Occipital lobe (tissue), 2 donors: ENCODE results near the gene ADRA1B. TPM values are rescaled to one million over a fixed set of nuclear protein-coding genes. Genes with fewer than 3 reads are reported as not detected.
A peak's percentile ranks its signal among the peaks of the same experiment; 100 is the strongest.
"Not testable (repeated sequence)": the region's sequence is repeated elsewhere in the genome, so short reads cannot be mapped to it uniquely, and the experiment has no call there.

ENCODE experiments used
- DNase-seq: peaks from one replicate; lab custom pipeline; 2025; lab: John Stamatoyannopoulos, UW
- total RNA-seq: library from RNA; depleted of rRNA; stranded (reverse); fragments of >200 nt; gene quantifications from one replicate; pipeline ENCODE4 v1.2.3, GENCODE V29; 2014

ADRA1B gene
- total RNA-seq, 1 donor from 2014 or later, result 1.1 TPM

DNA sequence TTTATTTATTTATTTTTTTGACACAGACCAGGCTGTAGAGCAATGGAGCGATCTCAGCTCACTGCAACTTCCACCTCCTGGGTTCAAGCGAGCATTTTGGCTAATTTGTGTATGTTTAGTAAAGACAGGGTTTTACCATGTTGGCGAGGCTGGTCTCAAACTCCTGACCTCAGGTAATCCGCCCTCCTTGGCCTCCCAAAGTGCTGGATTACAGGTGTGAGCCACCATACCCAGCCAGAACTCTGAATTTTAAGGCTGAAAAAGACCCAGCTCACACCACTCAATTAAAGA lies 49.5 kb downstream of the ADRA1B start:
- not testable (repeated sequence) for DNase-seq

DNA sequence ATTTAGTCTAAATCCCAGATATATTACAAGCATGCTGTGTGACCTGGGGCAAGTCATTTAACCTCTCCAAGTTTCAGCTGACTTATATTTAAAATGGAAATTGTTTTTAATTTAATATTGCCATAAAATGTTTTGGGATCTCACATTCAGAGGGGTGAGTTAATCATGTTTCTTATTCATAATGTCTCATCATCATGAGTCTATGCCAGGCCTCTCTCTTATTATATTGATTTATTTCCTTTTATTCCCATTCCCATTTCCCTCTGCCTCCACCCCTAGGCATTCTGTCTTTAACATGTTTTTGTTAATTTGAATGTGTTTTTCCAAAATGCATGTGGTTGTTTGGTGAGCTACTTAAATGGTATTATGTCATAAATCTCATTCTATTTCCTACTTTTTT lies 53.7 kb downstream of the ADRA1B start:
- no peak for DNase-seq

GRCh38 chr5:159971038-159971437 lies 54.8 kb downstream of the ADRA1B start:
- no peak for DNase-seq

GRCh38 chr5:159971514-159971913 lies 55.2 kb downstream of the ADRA1B start:
- no peak for DNase-seq

DNA sequence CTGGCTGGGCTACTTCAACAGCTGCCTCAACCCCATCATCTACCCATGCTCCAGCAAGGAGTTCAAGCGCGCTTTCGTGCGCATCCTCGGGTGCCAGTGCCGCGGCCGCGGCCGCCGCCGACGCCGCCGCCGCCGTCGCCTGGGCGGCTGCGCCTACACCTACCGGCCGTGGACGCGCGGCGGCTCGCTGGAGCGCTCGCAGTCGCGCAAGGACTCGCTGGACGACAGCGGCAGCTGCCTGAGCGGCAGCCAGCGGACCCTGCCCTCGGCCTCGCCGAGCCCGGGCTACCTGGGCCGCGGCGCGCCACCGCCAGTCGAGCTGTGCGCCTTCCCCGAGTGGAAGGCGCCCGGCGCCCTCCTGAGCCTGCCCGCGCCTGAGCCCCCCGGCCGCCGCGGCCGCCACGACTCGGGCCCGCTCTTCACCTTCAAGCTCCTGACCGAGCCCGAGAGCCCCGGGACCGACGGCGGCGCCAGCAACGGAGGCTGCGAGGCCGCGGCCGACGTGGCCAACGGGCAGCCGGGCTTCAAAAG lies 55.7 kb downstream of the ADRA1B start:
- DNase-seq, result no peak

DNA sequence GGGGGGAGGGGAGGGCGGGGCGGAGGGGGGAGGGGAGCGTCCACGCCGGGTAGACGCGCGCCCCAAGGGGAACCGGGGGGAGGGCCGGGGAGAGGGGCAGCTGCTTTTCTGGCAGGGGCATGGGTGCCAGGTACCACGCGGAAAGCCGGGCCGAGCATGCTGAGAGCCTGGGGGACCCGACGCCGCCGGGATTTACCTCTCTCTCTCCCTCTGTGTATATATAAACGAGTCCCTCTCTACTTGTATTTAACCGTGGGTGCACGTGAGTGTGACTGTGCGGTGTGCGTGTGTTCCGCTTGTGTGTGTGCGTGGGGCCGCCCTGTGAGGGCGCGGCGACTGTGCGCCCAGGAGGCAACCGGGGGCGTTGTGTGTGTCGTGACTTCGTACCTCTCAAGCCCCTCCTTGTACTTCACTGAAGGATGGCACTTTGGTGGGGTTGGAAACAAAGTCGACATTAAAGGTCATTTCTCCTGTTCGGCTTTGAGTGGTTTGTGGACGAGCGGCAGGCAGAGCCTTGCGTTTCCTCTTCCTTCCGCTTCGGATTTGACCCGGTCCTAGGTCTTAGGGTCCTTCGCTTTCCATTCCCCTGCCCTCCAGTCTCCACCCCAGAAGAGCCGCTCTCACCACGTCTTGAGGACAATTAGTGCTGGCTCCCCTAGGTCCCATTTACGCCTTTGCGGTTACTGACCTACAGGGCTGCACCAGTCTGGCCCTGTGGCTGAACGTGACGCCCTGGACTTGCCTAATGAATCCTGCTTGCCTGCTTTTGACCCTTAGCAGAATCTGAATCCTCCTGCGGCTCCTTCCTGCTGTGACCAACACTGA lies 56.5 kb downstream of the ADRA1B start:
- DNase-seq, result no peak

GRCh38 chr5:159975462-159976019 lies 59.3 kb downstream of the ADRA1B start:
- DNase-seq, result no peak

DNA sequence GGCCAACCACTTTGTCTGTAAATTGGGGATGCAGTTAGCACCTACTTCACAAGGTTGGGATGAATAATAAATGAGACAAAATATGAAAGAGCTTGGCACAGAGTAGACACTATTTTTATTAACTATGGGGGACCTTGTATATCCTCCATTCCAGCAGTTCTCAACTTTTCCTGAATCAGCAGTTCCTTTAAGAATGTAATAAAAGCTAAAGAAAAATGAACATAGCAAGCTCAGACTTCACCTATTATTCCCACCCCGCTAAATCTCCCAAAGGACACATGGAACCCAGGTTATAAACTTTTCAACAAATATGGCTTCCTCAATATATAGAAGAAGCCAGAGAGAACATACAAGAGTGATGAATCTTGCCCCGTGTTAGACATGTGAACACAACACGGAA lies 60.6 kb downstream of the ADRA1B start:
- DNase-seq, result no peak

- DNase-seq, result no peak
These were observed 62.1 kb downstream of the ADRA1B start for GRCh38 chr5:159978358-159978757.

GRCh38 chr5:159982421-159983173 lies 66.3 kb downstream of the ADRA1B start:
- DNase-seq, result no peak

DNA sequence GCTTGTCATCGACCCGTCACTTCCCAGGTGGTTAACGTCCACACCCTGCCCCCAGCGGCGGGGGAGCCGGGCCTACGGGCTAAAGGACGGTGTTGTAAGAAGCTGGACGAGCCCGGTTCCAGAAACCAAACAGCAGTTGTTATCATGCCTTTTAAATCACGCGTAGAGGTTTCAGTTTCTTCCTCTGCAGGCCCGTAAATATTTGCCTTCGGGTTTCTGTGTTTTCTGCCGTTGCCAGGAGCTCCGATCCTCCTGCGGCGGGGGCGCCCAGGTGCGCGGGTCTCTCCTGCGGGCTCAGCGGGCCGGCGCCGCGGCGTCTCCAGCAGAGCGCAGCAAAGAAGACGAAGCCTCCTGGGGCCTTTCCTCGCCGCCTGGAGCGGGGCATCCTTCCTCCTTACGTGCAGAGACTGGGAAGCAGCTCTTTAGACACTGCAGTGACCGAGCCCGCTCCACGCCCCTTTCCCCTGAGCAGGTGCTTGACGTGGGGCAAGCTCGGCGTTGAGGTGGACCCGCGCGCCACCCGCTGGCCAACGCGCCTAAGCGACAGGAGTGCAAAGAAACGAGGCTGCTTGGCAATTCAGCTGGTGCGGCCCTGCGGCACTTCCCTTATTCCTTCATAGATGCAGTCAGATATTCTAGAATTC lies 70.9 kb downstream of the ADRA1B start:
- DNase-seq, result peak; percentile 57

DNA sequence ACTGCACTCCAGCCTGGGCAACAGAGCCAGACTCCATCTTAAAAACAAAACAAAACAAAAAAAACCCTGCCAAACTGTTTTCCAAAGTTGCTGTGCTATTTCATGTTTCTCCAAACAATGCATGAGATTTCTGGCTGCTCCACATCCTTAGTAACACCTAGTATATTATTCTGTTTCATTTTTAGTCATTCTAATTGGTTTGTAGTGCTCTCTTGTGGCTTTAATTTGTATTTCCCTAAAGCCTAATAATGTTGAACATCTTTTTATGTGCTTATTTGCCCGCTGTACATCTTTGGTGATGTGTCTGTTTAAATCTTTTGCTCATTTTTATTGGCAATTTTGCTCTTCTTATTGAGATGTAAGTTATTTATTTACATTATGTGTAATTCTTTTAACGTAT lies 74.2 kb downstream of the ADRA1B start:
- DNase-seq, result no peak

- no peak for DNase-seq
These were observed 76.3 kb downstream of the ADRA1B start for GRCh38 chr5:159992566-159992965.

- DNase-seq, result no peak
These were observed 76.9 kb downstream of the ADRA1B start for GRCh38 chr5:159993194-159993593.

DNA sequence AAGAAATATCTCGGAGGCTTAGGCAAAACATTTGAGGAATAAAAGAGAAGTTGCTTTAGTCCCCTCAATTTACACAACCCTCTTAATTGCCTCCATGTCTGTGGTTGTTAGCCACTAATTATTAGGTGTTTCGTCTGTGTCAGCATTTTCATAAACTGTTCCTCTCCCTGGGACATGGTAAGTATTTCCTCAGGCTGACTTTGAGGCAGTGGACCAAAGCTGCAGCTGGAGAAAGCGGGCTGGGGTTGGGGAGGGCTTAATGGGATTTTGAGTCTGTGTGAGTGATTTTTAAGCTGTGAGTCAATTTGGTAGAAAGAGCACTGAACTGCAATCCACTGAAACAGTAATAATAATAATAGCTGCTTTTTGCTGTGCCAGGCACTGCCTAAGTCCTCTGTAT lies 79.6 kb downstream of the ADRA1B start:
- DNase-seq, result no peak

- DNase-seq, result no peak
These were observed 85.2 kb downstream of the ADRA1B start for GRCh38 chr5:160001457-160001856.

DNA sequence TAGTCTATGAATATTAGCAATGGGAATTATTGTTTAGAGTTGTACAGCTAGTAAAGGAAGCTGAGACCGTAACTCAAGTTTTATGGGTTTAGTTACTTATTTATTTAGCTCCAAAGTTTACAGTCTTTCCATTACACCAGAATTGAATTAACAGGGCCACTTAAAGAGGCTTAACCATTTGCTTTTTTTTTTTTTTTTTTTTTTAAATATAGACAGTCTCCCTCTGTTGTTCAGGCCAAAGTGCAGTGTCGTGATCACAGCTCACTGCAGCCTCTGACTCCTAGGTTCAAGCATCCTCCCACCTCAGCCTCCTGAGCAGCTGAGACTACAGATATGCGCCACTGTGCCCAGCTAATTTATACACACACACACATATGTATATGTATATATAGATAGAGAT lies 91.2 kb downstream of the ADRA1B start:
- DNase-seq, result no peak

- DNase-seq, result not testable (repeated sequence)
These were observed 92.2 kb downstream of the ADRA1B start for GRCh38 chr5:160008529-160008876.

GRCh38 chr5:160008877-160009590 lies 92.8 kb downstream of the ADRA1B start, which contains the start of gene TTC1:
TTC1 (plus strand) TSS chr5:160009139; CDS start chr5:160010529, 1,390 bp downstream.
- DNase-seq, result peak; percentile 94

DNA sequence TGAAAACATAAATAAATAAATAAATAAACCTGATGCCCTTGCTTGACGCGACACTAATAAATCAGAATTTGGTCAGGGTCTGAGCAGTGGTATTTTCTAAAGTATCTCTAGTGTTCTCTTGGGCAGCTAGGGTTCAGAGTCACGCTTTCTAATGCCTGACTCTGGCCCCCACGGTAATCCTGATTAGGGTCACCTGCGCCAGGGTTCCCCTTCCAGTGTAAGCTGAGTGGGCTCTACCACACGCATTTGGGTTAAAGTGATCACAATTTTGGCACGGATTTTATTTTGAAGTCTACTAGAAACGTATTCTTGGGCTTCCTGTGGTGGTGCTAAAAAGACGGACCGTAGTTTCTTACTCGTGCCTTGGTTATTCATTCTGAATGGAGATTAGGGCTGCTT lies 93.3 kb downstream of the ADRA1B start:
- DNase-seq, result no peak

GRCh38 chr5:160011471-160011870 lies 95.2 kb downstream of the ADRA1B start:
- no peak for DNase-seq
